GM18870 (cell line): Measurements from ENCODE around the gene PRSS27.
"Not testable (repeated sequence)": the region's sequence is repeated elsewhere in the genome, so short reads cannot be mapped to it uniquely, and the experiment has no call there.

ENCODE experiments used
- ATAC-seq: cut with Tn5 transposase; IDR thresholded peaks from one replicate; pipeline ENCODE4 v1.9.1; 2021; ENCODE audit warnings: moderate library complexity; ENCODE audit not compliant: unreplicated experiment

The PRSS27 gene

DNA sequence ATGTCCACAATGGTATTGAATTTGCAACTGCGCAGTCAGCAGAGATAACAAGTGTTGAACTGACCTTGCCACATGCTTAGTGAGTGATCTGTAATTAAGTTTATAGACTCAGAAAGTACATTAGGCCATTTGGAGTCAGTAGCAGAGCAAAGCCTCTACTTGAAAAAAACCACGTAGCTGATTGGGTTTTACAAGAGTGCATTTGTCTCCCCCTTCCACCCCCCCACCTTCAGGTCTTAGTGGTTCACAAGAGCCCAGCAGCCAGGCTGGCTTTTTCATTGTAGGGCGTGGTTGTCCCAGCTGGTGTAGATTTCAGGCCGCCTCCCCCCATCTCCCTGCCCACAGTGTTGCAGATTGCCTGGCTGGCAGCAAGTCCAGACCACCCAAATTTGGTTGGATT lies 40.1 kb downstream of the PRSS27 start:
- not testable (repeated sequence) for ATAC-seq

DNA sequence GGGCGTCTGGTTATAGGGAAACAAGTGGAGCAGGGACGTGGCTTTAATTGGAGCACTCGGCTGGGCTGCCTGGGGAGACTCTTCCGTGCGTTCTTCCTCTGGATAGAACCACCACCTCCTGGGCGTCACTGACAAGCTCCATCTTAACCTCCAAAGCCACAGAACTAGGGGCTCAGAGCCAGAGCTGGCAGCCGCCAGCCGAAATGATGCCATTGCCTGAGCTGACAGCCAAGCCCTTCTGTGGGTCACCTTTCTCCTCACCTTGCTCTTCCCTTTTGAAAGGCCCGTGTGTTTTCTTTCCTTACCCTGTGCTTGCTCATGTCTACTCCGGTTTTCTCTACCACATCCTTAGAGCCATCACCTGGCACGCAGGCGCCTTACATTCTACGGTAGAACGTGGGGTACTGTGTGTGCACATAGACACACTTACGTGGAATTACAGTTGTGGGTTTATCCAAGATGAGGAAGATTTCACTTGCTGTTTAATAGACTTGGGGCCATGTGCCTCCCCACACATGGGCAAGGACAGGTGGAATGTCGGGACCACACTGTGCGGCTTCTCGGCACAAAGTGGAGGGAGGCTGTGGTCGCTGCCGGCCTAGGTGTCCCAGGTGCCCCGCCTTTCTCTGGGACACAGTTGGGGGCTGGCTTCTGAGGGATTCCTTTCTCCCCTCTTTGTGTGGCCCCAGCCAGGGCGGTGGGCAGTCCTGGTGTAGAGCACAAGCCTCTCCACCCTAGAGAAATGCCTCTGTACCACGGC lies 41.6 kb downstream of the PRSS27 start:
- ATAC-seq = not testable (repeated sequence)

DNA sequence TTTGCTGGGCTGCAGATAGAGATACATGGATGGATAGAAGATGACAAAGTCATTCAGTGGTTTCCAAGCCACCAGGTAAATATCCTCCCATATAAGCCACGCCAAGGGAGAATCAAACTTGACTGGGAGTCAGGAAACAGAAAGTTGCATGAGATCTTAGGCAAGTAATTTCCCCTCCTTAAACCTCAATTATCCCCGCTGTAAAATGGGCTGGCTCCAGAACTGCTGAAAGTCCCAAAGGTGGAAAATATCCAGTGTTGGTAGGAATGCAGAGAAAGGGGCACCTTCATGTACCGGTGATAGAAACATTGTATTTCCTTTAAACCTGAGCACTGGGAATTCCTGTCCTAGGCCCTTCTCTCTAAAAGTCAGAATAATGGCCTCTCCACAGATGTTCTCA lies 43.1 kb downstream of the PRSS27 start:
- not testable (repeated sequence) for ATAC-seq

DNA sequence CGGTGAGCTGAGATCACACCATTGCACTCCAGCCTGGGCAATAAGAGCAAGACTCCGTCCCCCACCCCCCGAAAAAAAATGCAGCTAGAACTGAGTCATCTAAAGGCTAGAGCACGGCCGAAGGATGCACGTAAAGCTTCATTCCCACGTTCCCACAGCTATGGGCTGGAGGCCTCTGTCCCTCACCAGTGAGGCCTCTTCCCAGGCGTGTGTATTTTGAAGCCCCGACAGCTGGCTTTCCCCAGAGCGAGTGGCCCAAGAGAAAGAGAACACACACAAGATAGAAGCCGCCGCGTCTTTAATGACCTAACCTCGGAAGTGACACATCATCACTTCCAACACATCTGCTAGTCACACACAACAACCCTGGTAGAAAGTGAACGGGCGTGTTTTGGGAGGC lies 44.3 kb downstream of the PRSS27 start:
- ATAC-seq = no peak

DNA sequence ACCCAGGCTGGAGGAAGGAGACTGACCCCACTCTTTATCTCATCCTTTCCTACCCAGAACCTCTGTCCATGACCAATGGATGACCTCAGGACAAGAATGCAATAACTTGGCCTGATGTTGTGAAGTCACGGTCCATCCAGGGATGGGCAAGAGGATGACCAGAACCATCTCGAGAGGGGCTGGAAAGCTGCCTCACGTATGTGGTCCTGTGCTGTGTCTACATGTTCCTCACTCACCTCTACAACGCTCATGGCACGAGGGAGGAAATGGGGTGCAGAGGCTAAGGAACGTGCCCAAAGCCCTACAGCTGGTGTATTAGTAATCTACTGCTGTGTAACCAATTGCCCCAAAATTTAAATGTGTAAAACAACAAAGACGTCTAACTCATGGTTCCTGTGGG lies 45.0 kb downstream of the PRSS27 start:
- ATAC-seq = no peak

DNA sequence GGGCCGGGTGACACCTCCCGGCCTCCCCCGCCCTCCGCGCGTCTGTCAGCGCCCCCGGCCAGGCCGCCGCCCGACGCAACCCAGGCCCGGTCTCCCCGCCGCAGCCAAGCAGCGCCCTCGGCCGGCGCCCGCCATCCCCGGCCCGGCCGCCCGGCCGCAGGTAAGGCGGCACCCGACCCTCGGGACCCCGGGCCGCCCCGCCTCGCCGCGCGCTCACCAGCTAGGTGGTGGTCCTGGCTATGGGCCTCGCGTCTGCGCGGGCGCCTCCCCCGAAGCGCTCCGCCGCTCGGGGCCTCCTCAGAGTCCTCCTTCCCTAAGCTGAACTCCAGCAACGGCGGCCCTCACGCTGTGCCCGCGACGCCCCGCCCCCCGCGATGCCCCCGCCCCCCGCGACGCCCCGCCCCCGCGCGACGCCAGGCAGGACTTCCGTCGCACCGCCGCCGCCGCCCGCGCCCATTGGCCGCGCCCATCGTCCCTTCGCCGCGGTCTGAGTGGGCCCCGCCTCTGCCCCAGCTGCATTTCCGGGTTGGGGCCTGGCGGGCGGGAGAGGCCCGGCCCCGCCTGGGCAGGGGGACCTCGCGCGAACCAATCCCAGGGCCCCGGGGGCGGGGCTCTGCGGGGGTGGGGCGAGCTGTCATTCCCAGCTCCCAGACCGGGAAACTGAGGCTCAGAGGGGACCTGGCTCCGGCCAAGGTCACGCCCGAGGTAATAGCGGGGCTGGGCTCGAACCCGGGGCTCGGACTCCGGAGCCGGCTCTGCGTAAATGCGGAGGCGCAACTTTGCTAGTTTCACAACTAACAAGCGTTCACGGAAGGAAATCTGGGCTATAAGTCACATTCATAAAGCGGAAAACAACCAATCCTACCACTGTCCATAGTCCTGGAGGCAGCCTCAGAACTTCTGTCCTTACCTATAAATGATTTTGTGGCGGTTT lies 46.7 kb downstream of the PRSS27 start:
- peak; percentile 42 for ATAC-seq

DNA sequence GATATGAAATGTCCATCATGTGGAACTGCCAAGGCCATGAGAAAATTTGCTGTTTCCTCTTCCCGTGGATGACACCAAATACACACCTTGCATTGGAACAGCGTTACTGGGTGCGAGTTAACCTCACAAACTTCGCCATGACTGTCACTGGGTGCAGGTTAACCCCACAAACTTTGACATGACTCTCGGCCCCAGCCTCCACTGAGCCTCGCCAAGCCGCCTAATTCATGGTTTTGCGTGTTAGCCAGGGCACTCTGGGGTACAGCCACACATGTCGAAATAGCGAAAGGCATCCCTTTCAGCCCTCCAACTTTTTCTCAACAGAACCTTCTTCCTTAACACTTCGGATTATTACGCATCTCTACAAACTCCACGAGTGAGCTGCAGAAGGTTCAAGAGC lies 48.3 kb downstream of the PRSS27 start:
- no peak for ATAC-seq

DNA sequence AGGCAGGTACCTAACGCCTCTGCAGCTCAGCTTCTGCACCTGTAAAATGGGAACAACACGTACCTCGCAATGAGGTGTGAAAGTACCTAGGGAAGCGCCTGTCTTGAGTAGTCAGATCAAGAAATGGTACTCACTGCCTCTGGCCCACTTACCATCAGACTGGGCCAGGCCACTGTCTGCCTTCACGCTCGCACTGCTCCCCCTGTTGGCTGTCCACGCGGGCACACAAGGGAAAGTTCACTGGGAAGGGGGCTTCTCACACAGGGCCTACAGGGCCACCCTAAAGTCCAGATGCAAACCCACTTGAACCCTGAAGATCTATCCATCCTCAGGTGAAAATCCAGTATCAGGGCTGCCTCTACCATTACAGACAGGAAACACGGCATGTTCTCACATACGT lies 48.8 kb downstream of the PRSS27 start:
- ATAC-seq = not testable (repeated sequence)

DNA sequence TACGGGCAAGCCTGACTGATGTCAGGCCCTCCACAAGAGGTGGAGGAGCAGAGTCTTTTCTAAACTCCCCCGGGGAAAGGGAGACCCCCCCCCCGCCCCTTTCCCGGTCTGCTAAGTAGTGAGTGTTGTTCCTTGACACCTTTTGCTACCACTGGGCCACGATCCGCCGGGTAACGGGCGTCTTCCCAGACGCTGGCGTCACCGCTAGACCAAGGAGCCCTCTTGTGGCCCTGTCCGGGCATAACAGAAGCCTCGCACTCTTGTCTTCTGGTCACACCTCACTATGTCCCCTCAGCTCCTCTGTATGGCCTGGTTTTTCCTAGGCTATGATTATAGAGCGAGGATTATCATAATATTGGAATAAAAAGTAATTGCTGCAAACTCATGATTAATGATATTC lies 50.0 kb downstream of the PRSS27 start:
- ATAC-seq = not testable (repeated sequence)

DNA sequence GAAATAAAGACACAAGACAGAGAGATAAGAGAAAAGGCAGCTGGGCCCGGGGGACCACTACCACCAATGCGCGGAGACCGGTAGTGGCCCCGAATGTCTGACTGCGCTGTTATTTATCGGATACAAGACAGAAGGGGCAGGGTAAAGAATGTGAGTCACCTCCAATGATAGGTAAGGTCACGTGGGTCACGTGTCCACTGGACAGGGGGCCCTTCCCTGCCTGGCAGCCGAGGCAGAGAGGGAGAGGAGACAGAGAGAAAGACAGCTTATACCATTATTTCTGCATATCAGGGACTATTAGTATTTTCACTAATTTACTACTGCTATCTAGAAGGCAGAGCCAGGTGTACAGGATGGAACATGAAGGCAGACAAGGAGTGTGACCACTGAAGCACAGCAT lies 50.4 kb downstream of the PRSS27 start:
- not testable (repeated sequence) for ATAC-seq

DNA sequence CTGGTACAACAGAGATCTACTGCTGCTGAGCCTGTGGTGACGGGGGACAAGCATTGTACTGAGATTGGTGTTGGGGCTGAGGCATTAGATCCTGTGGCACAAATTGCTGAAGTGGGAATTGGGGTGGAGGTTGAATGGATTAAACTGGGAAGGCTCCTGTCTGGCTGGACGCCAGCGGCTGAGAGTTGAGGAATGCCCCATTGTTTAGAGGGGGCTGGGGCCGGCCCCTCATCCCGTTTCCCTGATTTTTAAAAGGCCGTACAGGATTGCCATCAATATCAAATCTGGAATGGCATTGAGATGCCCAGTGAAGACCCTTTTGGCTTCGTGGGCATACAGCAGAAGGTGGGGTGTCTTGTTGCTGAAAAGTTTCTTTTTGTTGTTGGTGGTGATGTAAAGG lies 53.4 kb downstream of the PRSS27 start:
- not testable (repeated sequence) for ATAC-seq

DNA sequence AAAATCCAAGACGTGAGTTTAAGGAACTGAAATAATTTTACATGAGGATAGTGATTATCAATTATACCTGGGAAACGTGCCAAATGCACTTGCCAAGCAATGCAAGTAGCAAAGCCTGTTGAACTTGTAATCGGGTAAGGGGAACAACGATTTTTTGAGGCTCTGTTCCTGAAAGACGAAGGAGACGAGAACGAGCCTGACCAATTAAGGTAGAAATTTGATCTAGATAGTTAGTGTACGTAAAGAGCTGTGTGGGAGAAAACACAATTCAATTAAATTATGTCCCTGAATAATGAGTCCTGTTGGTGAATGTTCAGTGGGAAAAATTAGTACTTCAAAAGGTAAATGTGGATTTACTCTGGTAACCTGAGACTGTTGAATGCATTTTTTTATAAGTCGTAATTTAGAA lies 55.4 kb downstream of the PRSS27 start:
- no peak for ATAC-seq

DNA sequence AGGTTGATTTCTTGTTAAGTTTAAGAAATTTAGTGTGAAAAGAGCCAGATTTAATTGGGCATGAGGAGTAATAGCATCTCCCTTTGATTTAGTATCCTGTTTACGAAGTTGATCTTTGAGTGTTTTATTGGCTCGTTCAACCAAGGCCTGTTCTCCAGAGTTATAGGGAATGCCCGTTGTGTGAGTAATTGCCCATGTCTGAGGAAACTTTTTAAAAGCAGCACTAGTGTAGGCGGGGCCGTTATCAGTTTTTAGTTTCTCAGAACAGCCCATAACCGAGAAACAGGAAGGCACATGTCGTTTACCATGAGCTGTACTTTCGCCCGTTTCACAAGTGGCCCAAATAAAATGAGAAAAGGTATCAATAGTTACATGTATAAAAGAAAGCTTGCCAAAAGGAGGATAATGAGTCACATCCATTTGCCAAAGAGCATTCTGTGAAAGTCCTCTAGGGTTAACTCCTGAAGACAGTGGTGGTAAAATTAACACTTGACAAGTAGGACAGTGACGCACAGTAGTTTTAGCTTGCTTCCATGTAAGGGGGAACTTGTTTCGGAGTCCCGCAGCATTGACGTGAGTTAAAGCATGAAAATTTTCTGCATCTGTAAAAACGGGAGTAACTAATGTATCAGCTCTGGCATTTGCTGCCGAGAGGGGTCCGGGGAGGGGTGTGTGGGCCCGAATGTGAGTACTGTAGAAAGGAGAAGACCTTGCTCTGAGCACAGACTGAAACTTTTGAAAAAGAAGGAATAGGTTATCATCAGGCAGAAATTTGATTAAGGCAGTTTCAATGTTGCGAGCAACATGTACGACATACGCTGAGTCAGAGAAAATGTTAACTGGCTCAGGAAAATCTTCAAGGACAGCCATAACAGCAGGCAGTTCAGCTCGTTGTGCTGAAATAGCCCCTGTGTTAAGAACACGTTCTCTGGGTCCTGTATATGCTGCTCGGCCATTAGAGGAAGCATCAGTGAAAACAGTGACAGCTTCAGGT lies 56.2 kb downstream of the PRSS27 start:
- no peak for ATAC-seq
